A204.1 (cell line): Measurements from ENCODE around the gene TYK2.
"Not testable (repeated sequence)": the region's sequence is repeated elsewhere in the genome, so short reads cannot be mapped to it uniquely, and the experiment has no call there.

Experiments used
- FAIRE-seq: peaks from 2 replicates; lab custom pipeline; 2012; peaks lifted over from hg19 to GRCh38; lab: Jason Lieb, UNC

Gene TYK2

GRCh38 chr19:10372690-10373089 is 7.7 kb downstream of the TYK2 start:
- no peak for FAIRE-seq

GRCh38 chr19:10368101-10368803 is 12.1 kb downstream of the TYK2 start:
- FAIRE-seq, result no peak

- FAIRE-seq, result not testable (repeated sequence)
These were observed 13.3 kb downstream of the TYK2 start for GRCh38 chr19:10366950-10367512.

GRCh38 chr19:10365518-10365917 is 14.9 kb downstream of the TYK2 start:
- FAIRE-seq, result no peak

- FAIRE-seq, result no peak
These were observed 15.7 kb downstream of the TYK2 start for GRCh38 chr19:10364644-10365043.

GRCh38 chr19:10363789-10364281 is 16.5 kb downstream of the TYK2 start:
- FAIRE-seq, result no peak

GRCh38 chr19:10362259-10362658 is 18.1 kb downstream of the TYK2 start:
- FAIRE-seq, result no peak

GRCh38 chr19:10361569-10362011 is 18.8 kb downstream of the TYK2 start:
- no peak for FAIRE-seq

- FAIRE-seq, result no peak
These were observed 23.9 kb downstream of the TYK2 start for GRCh38 chr19:10356431-10356830.

- FAIRE-seq, result no peak
These were observed 26.5 kb downstream of the TYK2 start for GRCh38 chr19:10353793-10354391.

- FAIRE-seq, result no peak
These were observed 27.4 kb downstream of the TYK2 start for GRCh38 chr19:10352764-10353671.

- no peak for FAIRE-seq
These were observed 33.9 kb downstream of the TYK2 start for GRCh38 chr19:10346509-10346908.

- no peak for FAIRE-seq
These were observed 35.6 kb downstream of the TYK2 start for GRCh38 chr19:10344780-10345179.

- FAIRE-seq, result no peak
These were observed 36.9 kb downstream of the TYK2 start for GRCh38 chr19:10343495-10343894.

GRCh38 chr19:10339977-10340376 is 40.4 kb downstream of the TYK2 start:
- FAIRE-seq, result no peak

- no peak for FAIRE-seq
These were observed 40.9 kb downstream of the TYK2 start, which contains the start of gene ICAM3 for GRCh38 chr19:10339380-10339960. Gene ICAM3 (minus strand): TSS chr19:10339624. CDS start chr19:10339614, 10 bp downstream.

GRCh38 chr19:10338940-10339339 is 41.4 kb downstream of the TYK2 start:
- FAIRE-seq, result no peak

- not testable (repeated sequence) for FAIRE-seq
These were observed 43.6 kb downstream of the TYK2 start for GRCh38 chr19:10336725-10337124.

GRCh38 chr19:10335352-10335985 is 44.9 kb downstream of the TYK2 start:
- no peak for FAIRE-seq

GRCh38 chr19:10334588-10335351 is 45.6 kb downstream of the TYK2 start:
- peak; percentile 97 for FAIRE-seq
